ENCODE results near the gene SEMA5A. TPM values are rescaled to one million over a fixed set of nuclear protein-coding genes. Genes with fewer than 3 reads are reported as not detected.

Gene SEMA5A
- total and polyA plus RNA-seq, 7 donors: 0.60 to 4.7 (median 2.8) TPM

GRCh38 chr5:9054322-9054721 lies 491.6 kb downstream of the SEMA5A start:
- 72 to 88% methylated on average over 6 of the region's 6 CpGs for WGBS, 2 donors
- Histone ChIP-seq H3K9me3 (no peaks in the 10 kb centered on the region), H3K27ac (no peak overlapping the region), H3K36me3 (no peaks in the 10 kb centered on the region), H3K4me1 (no peaks in the 10 kb centered on the region), H3K4me3 (no peak overlapping the region), H3K27me3 (no peaks in the 10 kb centered on the region)
- DNase-seq: no peak
- intact Hi-C loops (cut with DNase I): no loop called here
- TF ChIP-seq EP300 (IDR thresholded peaks at IDR 0.05) (no peak), POLR2AphosphoS5 (IDR thresholded peaks at IDR 0.05) (no peak), POLR2A (IDR thresholded peaks at IDR 0.05) (no peak)
- TF ChIP-seq, protein P1, sequence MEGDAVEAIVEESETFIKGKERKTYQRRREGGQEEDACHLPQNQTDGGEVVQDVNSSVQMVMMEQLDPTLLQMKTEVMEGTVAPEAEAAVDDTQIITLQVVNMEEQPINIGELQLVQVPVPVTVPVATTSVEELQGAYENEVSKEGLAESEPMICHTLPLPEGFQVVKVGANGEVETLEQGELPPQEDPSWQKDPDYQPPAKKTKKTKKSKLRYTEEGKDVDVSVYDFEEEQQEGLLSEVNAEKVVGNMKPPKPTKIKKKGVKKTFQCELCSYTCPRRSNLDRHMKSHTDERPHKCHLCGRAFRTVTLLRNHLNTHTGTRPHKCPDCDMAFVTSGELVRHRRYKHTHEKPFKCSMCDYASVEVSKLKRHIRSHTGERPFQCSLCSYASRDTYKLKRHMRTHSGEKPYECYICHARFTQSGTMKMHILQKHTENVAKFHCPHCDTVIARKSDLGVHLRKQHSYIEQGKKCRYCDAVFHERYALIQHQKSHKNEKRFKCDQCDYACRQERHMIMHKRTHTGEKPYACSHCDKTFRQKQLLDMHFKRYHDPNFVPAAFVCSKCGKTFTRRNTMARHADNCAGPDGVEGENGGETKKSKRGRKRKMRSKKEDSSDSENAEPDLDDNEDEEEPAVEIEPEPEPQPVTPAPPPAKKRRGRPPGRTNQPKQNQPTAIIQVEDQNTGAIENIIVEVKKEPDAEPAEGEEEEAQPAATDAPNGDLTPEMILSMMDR (IDR thresholded peaks at IDR 0.05): no peak

GRCh38 chr5:9052421-9052820 lies 493.5 kb downstream of the SEMA5A start:
- Histone ChIP-seq H3K9me3 (no peaks in the 10 kb centered on the region), H3K4me1 (peaks cover 0 to 10% (median 6%) of the 10 kb centered on the region in 4 donors), H3K36me3 (no peaks in the 10 kb centered on the region), H3K27me3 (no peaks in the 10 kb centered on the region), H3K4me3 (no peak overlapping the region), H3K27ac (no peak overlapping the region)
- TF ChIP-seq, protein P1 (IDR thresholded peaks at IDR 0.05): no peak
- no peak for TF ChIP-seq POLR2AphosphoS5 (IDR thresholded peaks at IDR 0.05)
- TF ChIP-seq EP300 (IDR thresholded peaks at IDR 0.05): no peak
- TF ChIP-seq POLR2A (IDR thresholded peaks at IDR 0.05): no peak
- 34 to 57% methylated on average over 4 of the region's 4 CpGs for WGBS, 2 donors
- DNase-seq: no peak
- intact Hi-C loops (cut with DNase I): no loop called here

DNA sequence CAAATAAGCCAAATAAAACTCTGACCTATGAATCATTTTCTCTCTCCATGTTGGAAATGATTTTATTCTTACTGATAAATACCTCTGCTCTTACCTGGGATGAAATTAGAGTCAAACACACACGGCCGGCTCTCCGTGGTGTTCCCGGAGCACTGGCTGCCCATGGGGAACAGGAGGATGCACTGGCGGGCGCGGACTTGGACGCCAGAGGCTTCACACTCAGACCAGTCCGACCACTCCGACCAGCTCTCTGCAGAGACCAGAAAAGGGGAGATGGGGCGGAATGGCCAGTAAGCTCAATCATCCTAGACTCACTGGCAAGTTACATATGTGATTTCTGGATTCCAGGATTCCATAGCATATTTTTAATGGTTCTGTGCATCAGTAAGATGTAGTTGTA lies 494.1 kb downstream of the SEMA5A start:
- Histone ChIP-seq H3K27ac (no peak overlapping the region), H3K4me1 (peaks cover 0 to 17% (median 10%) of the 10 kb centered on the region in 4 donors), H3K27me3 (no peaks in the 10 kb centered on the region), H3K4me3 (no peak overlapping the region), H3K9me3 (no peaks in the 10 kb centered on the region), H3K36me3 (no peaks in the 10 kb centered on the region)
- intact Hi-C loops (cut with DNase I): no loop called here
- no peak for DNase-seq
- TF ChIP-seq POLR2A (IDR thresholded peaks at IDR 0.05): no peak
- TF ChIP-seq EP300 (IDR thresholded peaks at IDR 0.05): no peak
- no peak for TF ChIP-seq POLR2AphosphoS5 (IDR thresholded peaks at IDR 0.05)
- TF ChIP-seq, protein P1 (IDR thresholded peaks at IDR 0.05): no peak
- WGBS, 2 donors: 93 to 94% methylated on average over 11 of the region's 11 CpGs

GRCh38 chr5:9047932-9048331 lies 497.9 kb downstream of the SEMA5A start:
- 85 to 92% methylated on average over 5 of the region's 5 CpGs for WGBS, 2 donors
- peak overlapping the region in 1 of 4 donors; percentile 61 for H3K27ac ChIP-seq
- no peak for DNase-seq
- H3K36me3 ChIP-seq: no peaks in the 10 kb centered on the region
- TF ChIP-seq POLR2AphosphoS5 (IDR thresholded peaks at IDR 0.05) (no peak), POLR2A (IDR thresholded peaks at IDR 0.05) (no peak), EP300 (IDR thresholded peaks at IDR 0.05) (no peak)
- TF ChIP-seq, protein P1 (IDR thresholded peaks at IDR 0.05): no peak
- peaks cover 0 to 26% (median 13%) of the 10 kb centered on the region in 4 donors for H3K4me1 ChIP-seq
- H3K9me3 ChIP-seq: no peaks in the 10 kb centered on the region
- H3K4me3 ChIP-seq: no peak overlapping the region
- intact Hi-C loops (cut with DNase I): no loop called here
- no peaks in the 10 kb centered on the region for H3K27me3 ChIP-seq
